Neural cell (in vitro differentiated cells): ENCODE results near the gene IGSF10. TPM values are rescaled to one million over a fixed set of nuclear protein-coding genes. Genes with fewer than 3 reads are reported as not detected.
"Not testable (repeated sequence)": the region's sequence is repeated elsewhere in the genome, so short reads cannot be mapped to it uniquely, and the experiment has no call there.

Experiments
- H2AFZ ChIP-seq: fragments of 200-600, 300-800 bp; sonication (generic), shearing (Covaris generic); 2 replicates; pipeline ENCODE4 v1.6.0; 2014; ENCODE audit warnings: low read depth, mild to moderate bottlenecking, antibody characterized with exemption, low read length, moderate library complexity
- H3F3A ChIP-seq: fragments of 200-600 bp; shearing (Covaris generic); 2 replicates; pipeline ENCODE4 v1.6.1; 2016; ENCODE audit warnings: mild to moderate bottlenecking, moderate library complexity, mixed read lengths, antibody characterized with exemption, low read length; ENCODE audit not compliant: insufficient read depth, poor library complexity, severe bottlenecking
- H3K27ac ChIP-seq: fragments of 200-600, 300-800 bp; sonication (generic), shearing (Covaris generic); 2 replicates; pipeline ENCODE4 v1.5.1; 2014; ENCODE audit warnings: mild to moderate bottlenecking, low read length, moderate library complexity
- H3K27me3 ChIP-seq: fragments of 300-800, 200-600 bp; sonication (generic), shearing (Covaris generic); 2 replicates; pipeline ENCODE4 v1.6.0; 2014; ENCODE audit warnings: mild to moderate bottlenecking, low read depth, low read length, moderate library complexity; ENCODE audit not compliant: insufficient read depth
- H3K36me3 ChIP-seq: fragments of 300-800, 200-600 bp; sonication (generic), shearing (Covaris generic); 2 replicates; pipeline ENCODE4 v1.5.1; 2014; ENCODE audit warnings: mild to moderate bottlenecking, antibody characterized with exemption, low read length, moderate library complexity; ENCODE audit not compliant: insufficient read depth
- H3K4me2 ChIP-seq: fragments of 300-800, 200-600 bp; sonication (generic), shearing (Covaris generic); 2 replicates; pipeline ENCODE4 v1.6.0; 2014; ENCODE audit warnings: mild to moderate bottlenecking, low read length
- H3K4me3 ChIP-seq: fragments of 300-800, 200-600 bp; sonication (generic), shearing (Covaris generic); 2 replicates; pipeline ENCODE4 v1.5.1; 2014; ENCODE audit warnings: mild to moderate bottlenecking, low read length, moderate library complexity
- H3K79me2 ChIP-seq: fragments of 200-600 bp; shearing (Covaris generic); replicated peaks from 2 replicates; pipeline ENCODE4 v1.6.0; 2014; ENCODE audit warnings: mild to moderate bottlenecking, low read length, moderate library complexity; ENCODE audit not compliant: insufficient read depth
- H3K9ac ChIP-seq: fragments of 300-800, 200-600 bp; sonication (generic), shearing (Covaris generic); 2 replicates; pipeline ENCODE4 v1.6.1; 2016; ENCODE audit warnings: mild to moderate bottlenecking, low read length, mixed read lengths
- H3K9me2 ChIP-seq: fragments of 200-600 bp; shearing (Covaris generic); 2 replicates; pipeline ENCODE4 v1.6.1; 2016; ENCODE audit warnings: mild to moderate bottlenecking, low read length, mixed read lengths; ENCODE audit not compliant: insufficient read depth
- H3K9me3 ChIP-seq: fragments of 200-600, 300-800 bp; sonication (generic), shearing (Covaris generic); 2 replicates; pipeline ENCODE4 v1.6.1; 2016; ENCODE audit warnings: mild to moderate bottlenecking, mixed run types, low read length, moderate library complexity, mixed read lengths
- H4K20me1 ChIP-seq: fragments of 200-600 bp; shearing (Covaris generic); 2 replicates; pipeline ENCODE4 v1.6.1; 2016; ENCODE audit warnings: mild to moderate bottlenecking, mixed run types; ENCODE audit not compliant: insufficient read depth
- CTCF ChIP-seq: fragments of 450-650 bp; IDR thresholded peaks from 2 replicates; pipeline ENCODE4 v1.5.1; 2014; ENCODE audit warnings: antibody characterized with exemption, mild to moderate bottlenecking, moderate library complexity; ENCODE audit not compliant: poor library complexity, severe bottlenecking
- EP300 ChIP-seq: fragments of 450-650 bp; conservative IDR thresholded peaks from 2 replicates; pipeline ENCODE4 v1.6.1; 2014; ENCODE audit warnings: antibody characterized with exemption, mild to moderate bottlenecking, moderate library complexity; ENCODE audit not compliant: poor library complexity, severe bottlenecking
- EZH2 ChIP-seq: fragments of 200-600, 300-800 bp; shearing (Covaris generic), sonication (generic); IDR thresholded peaks from 2 replicates; pipeline ENCODE4 v1.6.1; 2014; ENCODE audit warnings: antibody characterized with exemption, low read length, borderline replicate concordance, mild to moderate bottlenecking; ENCODE audit not compliant: insufficient read depth, poor library complexity, severe bottlenecking
- MXI1 ChIP-seq: fragments of 450-650 bp; conservative IDR thresholded peaks from 2 replicates; pipeline ENCODE4 v1.6.1; 2014; ENCODE audit warnings: antibody characterized with exemption, mild to moderate bottlenecking; ENCODE audit not compliant: poor library complexity, severe bottlenecking
- POLR2AphosphoS5 ChIP-seq: IDR thresholded peaks from 2 replicates; pipeline ENCODE4 v1.6.1; 2012
- RAD21 ChIP-seq: fragments of 450-650 bp; conservative IDR thresholded peaks from 2 replicates; pipeline ENCODE4 v1.6.1; 2014; ENCODE audit warnings: antibody characterized with exemption, mild to moderate bottlenecking, moderate library complexity
- SMC3 ChIP-seq: fragments of 450-650 bp; conservative IDR thresholded peaks from 2 replicates; pipeline ENCODE4 v1.6.1; 2014; ENCODE audit warnings: antibody characterized with exemption, mild to moderate bottlenecking, moderate library complexity; ENCODE audit not compliant: poor library complexity
- TAF1 ChIP-seq: IDR thresholded peaks from 2 replicates; pipeline ENCODE4 v1.6.1; 2012; ENCODE audit warnings: low read depth
- polyA plus RNA-seq: library from polyadenylated mRNA; depleted of rRNA; stranded (reverse); fragments of >200 nt; gene quantifications from 2 replicates; pipeline ENCODE4 v1.2.3, GENCODE V29; 2014
- TF ChIP-seq, protein P1 (sequence below): IDR thresholded peaks from 2 replicates; pipeline ENCODE4 v1.6.1; 2012; ENCODE audit warnings: borderline replicate concordance

The IGSF10 gene
- polyA plus RNA-seq, 1 donor from 2014 or later: not detected

GRCh38 chr3:151499168-151499567 lies 38.3 kb upstream of the IGSF10 start:
- Histone ChIP-seq H3K79me2 (no peaks in the 10 kb centered on the region), H3K4me3 (no peak overlapping the region), H3K9me2 (no peaks in the 10 kb centered on the region), H3F3A (no peaks in the 10 kb centered on the region), H2AFZ (no peak overlapping the region), H3K27me3 (no peaks in the 10 kb centered on the region), H3K9ac (no peak overlapping the region), H4K20me1 (no peaks in the 10 kb centered on the region), H3K27ac (no peak overlapping the region), H3K4me2 (no peak overlapping the region), H3K9me3 (no peaks in the 10 kb centered on the region), H3K36me3 (no peaks in the 10 kb centered on the region)
- TF ChIP-seq RAD21 (no peak), TAF1 (no peak), MXI1 (no peak), SMC3 (no peak), CTCF (no peak), EZH2 (no peak), POLR2AphosphoS5 (no peak), EP300 (no peak)
- TF ChIP-seq, protein P1, sequence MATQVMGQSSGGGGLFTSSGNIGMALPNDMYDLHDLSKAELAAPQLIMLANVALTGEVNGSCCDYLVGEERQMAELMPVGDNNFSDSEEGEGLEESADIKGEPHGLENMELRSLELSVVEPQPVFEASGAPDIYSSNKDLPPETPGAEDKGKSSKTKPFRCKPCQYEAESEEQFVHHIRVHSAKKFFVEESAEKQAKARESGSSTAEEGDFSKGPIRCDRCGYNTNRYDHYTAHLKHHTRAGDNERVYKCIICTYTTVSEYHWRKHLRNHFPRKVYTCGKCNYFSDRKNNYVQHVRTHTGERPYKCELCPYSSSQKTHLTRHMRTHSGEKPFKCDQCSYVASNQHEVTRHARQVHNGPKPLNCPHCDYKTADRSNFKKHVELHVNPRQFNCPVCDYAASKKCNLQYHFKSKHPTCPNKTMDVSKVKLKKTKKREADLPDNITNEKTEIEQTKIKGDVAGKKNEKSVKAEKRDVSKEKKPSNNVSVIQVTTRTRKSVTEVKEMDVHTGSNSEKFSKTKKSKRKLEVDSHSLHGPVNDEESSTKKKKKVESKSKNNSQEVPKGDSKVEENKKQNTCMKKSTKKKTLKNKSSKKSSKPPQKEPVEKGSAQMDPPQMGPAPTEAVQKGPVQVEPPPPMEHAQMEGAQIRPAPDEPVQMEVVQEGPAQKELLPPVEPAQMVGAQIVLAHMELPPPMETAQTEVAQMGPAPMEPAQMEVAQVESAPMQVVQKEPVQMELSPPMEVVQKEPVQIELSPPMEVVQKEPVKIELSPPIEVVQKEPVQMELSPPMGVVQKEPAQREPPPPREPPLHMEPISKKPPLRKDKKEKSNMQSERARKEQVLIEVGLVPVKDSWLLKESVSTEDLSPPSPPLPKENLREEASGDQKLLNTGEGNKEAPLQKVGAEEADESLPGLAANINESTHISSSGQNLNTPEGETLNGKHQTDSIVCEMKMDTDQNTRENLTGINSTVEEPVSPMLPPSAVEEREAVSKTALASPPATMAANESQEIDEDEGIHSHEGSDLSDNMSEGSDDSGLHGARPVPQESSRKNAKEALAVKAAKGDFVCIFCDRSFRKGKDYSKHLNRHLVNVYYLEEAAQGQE: no peak

DNA sequence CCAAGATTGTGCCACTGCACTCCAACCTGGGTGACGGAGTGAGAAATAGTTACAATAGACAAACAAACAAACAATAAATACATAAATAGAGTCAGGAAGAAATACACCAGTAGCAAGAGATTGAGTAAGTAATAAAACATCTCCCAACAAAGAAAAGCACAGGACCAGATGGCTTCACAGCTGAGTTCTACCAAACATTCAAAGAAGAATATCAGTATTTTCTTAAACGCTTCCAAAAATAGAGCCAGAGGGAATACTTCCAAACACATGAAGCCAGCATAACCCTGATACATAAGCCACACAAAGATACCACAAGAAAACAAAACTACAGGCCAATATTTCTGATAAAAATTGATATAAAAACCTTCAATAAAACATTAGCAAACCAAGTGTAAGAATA lies 30.7 kb upstream of the IGSF10 start:
- no peak for TF ChIP-seq MXI1
- TF ChIP-seq, protein P1: no peak
- TF ChIP-seq EZH2: no peak
- no peak for TF ChIP-seq CTCF
- no peak for TF ChIP-seq TAF1
- TF ChIP-seq EP300: no peak
- TF ChIP-seq POLR2AphosphoS5: no peak
- Histone ChIP-seq H3K4me2 (no peak overlapping the region), H3F3A (no peaks in the 10 kb centered on the region), H2AFZ (no peak overlapping the region), H3K9me2 (no peaks in the 10 kb centered on the region), H3K36me3 (no peaks in the 10 kb centered on the region), H3K9ac (no peak overlapping the region), H3K27me3 (no peaks in the 10 kb centered on the region), H3K79me2 (no peaks in the 10 kb centered on the region), H4K20me1 (no peaks in the 10 kb centered on the region), H3K27ac (no peak overlapping the region), H3K9me3 (no peaks in the 10 kb centered on the region), H3K4me3 (no peak overlapping the region)

DNA sequence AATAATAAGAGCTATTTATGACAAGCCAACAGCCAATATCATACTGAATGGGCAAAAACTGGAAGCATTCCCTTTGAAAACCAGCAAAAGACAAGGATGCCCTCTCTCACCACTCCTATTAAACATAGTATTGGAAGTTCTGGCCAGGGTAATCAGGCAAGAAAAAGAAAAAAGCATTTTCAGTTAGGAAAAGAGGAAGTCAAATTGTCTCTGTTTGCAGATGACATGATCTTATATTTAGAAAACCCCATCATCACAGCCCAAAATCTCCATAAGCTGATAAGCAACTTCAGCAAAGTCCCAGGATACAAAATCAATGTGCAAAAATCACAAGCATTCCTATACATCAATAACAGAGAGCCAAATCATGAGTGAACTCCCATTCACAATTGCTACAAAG lies 27.0 kb upstream of the IGSF10 start:
- not testable (repeated sequence) for H2AFZ ChIP-seq, H3K4me3 ChIP-seq, H3K4me2 ChIP-seq, H3K36me3 ChIP-seq, H3K9me3 ChIP-seq, H3K9me2 ChIP-seq, H3K27ac ChIP-seq, H3K27me3 ChIP-seq, H3K9ac ChIP-seq, H3K79me2 ChIP-seq, H4K20me1 ChIP-seq, H3F3A ChIP-seq
